Osteocyte (in vitro differentiated cells): ENCODE measurements around the gene LRRIQ3. TPM values are rescaled to one million over a fixed set of nuclear protein-coding genes. Genes with fewer than 3 reads are reported as not detected.
"Not testable (repeated sequence)": the region's sequence is repeated elsewhere in the genome, so short reads cannot be mapped to it uniquely, and the experiment has no call there.

Source experiments
- DNase-seq: peaks from one replicate; pipeline ENCODE4 v3.0.0; 2021; ENCODE audit warnings: mixed read lengths; ENCODE audit not compliant: unreplicated experiment; ENCODE audit errors: extremely low spot score
- H3K27ac Mint-ChIP-seq: one replicate; pipeline ENCODE4 v1.8.0; 2021; ENCODE audit warnings: mild to moderate bottlenecking, mixed read lengths; ENCODE audit not compliant: unreplicated experiment
- H3K27me3 Mint-ChIP-seq: one replicate; pipeline ENCODE4 v1.8.0; 2021; ENCODE audit warnings: mixed read lengths; ENCODE audit not compliant: unreplicated experiment
- H3K36me3 Mint-ChIP-seq: one replicate; pipeline ENCODE4 v1.8.0; 2021; ENCODE audit warnings: mixed read lengths; ENCODE audit not compliant: unreplicated experiment
- H3K4me1 Mint-ChIP-seq: one replicate; pipeline ENCODE4 v1.8.0; 2021; ENCODE audit warnings: mixed read lengths; ENCODE audit not compliant: unreplicated experiment
- H3K4me3 Mint-ChIP-seq: one replicate; pipeline ENCODE4 v1.8.0; 2021; ENCODE audit warnings: mild to moderate bottlenecking, moderate library complexity, mixed read lengths; ENCODE audit not compliant: unreplicated experiment
- H3K9me3 Mint-ChIP-seq: one replicate; pipeline ENCODE4 v1.8.0; 2021; ENCODE audit warnings: mixed read lengths; ENCODE audit not compliant: unreplicated experiment
- CTCF ChIP-seq: fragments of 200-600 bp; sonication (generic); IDR thresholded peaks from 2 replicates; pipeline ENCODE4 v1.5.0; 2021; ENCODE audit warnings: antibody characterized with exemption, mild to moderate bottlenecking, moderate library complexity
- total RNA-seq: library from RNA; stranded (reverse); gene quantifications from 2 replicates; pipeline ENCODE4 v1.2.1, GENCODE V29; 2021

Gene LRRIQ3
- total RNA-seq, 1 donor from 2014 or later = 0.16 TPM

- H3K9me3 Mint-ChIP-seq = peaks cover 13% of the 10 kb centered on the region
- H3K27ac Mint-ChIP-seq = no peak overlapping the region
- no peak overlapping the region for H3K4me3 Mint-ChIP-seq
- TF ChIP-seq CTCF = no peak
- H3K36me3 Mint-ChIP-seq = no peaks in the 10 kb centered on the region
- H3K4me1 Mint-ChIP-seq = no peaks in the 10 kb centered on the region
- no peaks in the 10 kb centered on the region for H3K27me3 Mint-ChIP-seq
- no peak for DNase-seq
Observed at GRCh38 chr1:74145086-74145485, 52.9 kb downstream of the LRRIQ3 start.

- H3K4me1 Mint-ChIP-seq, H3K36me3 Mint-ChIP-seq, H3K4me3 Mint-ChIP-seq, DNase-seq, H3K27me3 Mint-ChIP-seq, H3K27ac Mint-ChIP-seq, H3K9me3 Mint-ChIP-seq: not testable (repeated sequence)
Observed at GRCh38 chr1:74117370-74117769, 80.6 kb downstream of the LRRIQ3 start.

GRCh38 chr1:74113333-74113732 lies 84.6 kb downstream of the LRRIQ3 start:
- no peak overlapping the region for H3K27ac Mint-ChIP-seq
- H3K4me1 Mint-ChIP-seq = no peaks in the 10 kb centered on the region
- DNase-seq = no peak
- no peaks in the 10 kb centered on the region for H3K9me3 Mint-ChIP-seq
- no peaks in the 10 kb centered on the region for H3K36me3 Mint-ChIP-seq
- no peaks in the 10 kb centered on the region for H3K27me3 Mint-ChIP-seq
- no peak overlapping the region for H3K4me3 Mint-ChIP-seq
- TF ChIP-seq CTCF = no peak

- TF ChIP-seq CTCF = no peak
- Mint-ChIP-seq H3K4me3 (no peak overlapping the region), H3K36me3 (no peaks in the 10 kb centered on the region), H3K27ac (no peak overlapping the region), H3K9me3 (no peaks in the 10 kb centered on the region), H3K4me1 (no peaks in the 10 kb centered on the region), H3K27me3 (no peaks in the 10 kb centered on the region)
- DNase-seq = no peak
Observed at GRCh38 chr1:74107394-74107793, 90.6 kb downstream of the LRRIQ3 start.

- Mint-ChIP-seq H3K4me1 (no peaks in the 10 kb centered on the region), H3K36me3 (no peaks in the 10 kb centered on the region), H3K27ac (no peak overlapping the region), H3K4me3 (no peak overlapping the region), H3K9me3 (peaks cover 16% of the 10 kb centered on the region), H3K27me3 (no peaks in the 10 kb centered on the region)
- DNase-seq = no peak
- no peak for TF ChIP-seq CTCF
Observed at GRCh38 chr1:74091371-74091770, 106.6 kb downstream of the LRRIQ3 start.

GRCh38 chr1:74083128-74083527 lies 114.8 kb downstream of the LRRIQ3 start:
- Mint-ChIP-seq H3K27me3 (no peaks in the 10 kb centered on the region), H3K36me3 (no peaks in the 10 kb centered on the region), H3K4me1 (no peaks in the 10 kb centered on the region), H3K4me3 (no peak overlapping the region), H3K9me3 (no peaks in the 10 kb centered on the region), H3K27ac (no peak overlapping the region)
- DNase-seq = no peak
- TF ChIP-seq CTCF = no peak
